Bronchial epithelial cell (primary cell): ENCODE measurements around the gene PREP. TPM values are rescaled to one million over a fixed set of nuclear protein-coding genes. Genes with fewer than 3 reads are reported as not detected.

Source experiments
- DNase-seq: peaks from one replicate; pipeline ENCODE4 v3.0.0-alpha.2; 2010; ENCODE audit warnings: low read depth
- FAIRE-seq: peaks from 2 replicates; lab custom pipeline; 2011; peaks lifted over from hg19 to GRCh38; lab: Jason Lieb, UNC
- H3K27me3 ChIP-seq: 2 replicates; pipeline ENCODE4 v1.5.1; 2011; ENCODE audit warnings: low read length; ENCODE audit not compliant: control insufficient read depth, insufficient read depth
- H3K36me3 ChIP-seq: 2 replicates; pipeline ENCODE4 v1.5.1; 2011; ENCODE audit warnings: low read length; ENCODE audit not compliant: control insufficient read depth, insufficient read depth
- H3K4me3 ChIP-seq: 2 replicates; pipeline ENCODE4 v1.5.1; 2011; ENCODE audit warnings: mild to moderate bottlenecking, low read depth, low read length, control low read depth
- total RNA-seq: library from RNA; depleted of rRNA; stranded (reverse); fragments of >200 nt; gene quantifications from 2 replicates; pipeline ENCODE4 v1.2.1, GENCODE V29; 2014
- TF ChIP-seq, protein P1 (sequence below): IDR thresholded peaks from 2 replicates; pipeline ENCODE4 v1.5.1; 2011; ENCODE audit warnings: mild to moderate bottlenecking, moderate library complexity, low read length, control low read depth, inconsistent platforms; ENCODE audit not compliant: insufficient read depth, severe bottlenecking

The PREP gene
- total RNA-seq, 1 donor from 2014 or later = 30.5 TPM

DNA sequence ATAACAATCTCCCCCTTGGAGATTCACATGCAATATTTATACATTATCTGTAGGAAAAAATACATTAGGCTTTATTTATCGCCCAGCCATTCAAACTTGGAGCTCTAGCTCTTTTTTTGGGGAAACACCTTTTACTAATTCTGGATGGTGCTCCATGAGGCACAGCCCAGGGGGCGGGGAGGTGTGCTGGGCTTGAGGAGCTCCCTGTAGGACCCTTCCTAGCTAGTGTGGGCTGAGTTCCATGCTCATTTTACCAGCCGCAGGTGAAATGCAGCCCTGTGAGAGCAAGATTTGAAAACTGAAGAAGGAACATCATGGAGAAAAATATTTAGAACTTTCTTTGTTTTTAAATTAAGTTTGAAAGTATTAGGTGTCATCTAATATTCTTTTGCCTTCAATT lies 123.4 kb downstream of the PREP start:
- FAIRE-seq (no peak), DNase-seq (no peak)
- no peak overlapping the region for H3K4me3 ChIP-seq
- TF ChIP-seq, protein P1, sequence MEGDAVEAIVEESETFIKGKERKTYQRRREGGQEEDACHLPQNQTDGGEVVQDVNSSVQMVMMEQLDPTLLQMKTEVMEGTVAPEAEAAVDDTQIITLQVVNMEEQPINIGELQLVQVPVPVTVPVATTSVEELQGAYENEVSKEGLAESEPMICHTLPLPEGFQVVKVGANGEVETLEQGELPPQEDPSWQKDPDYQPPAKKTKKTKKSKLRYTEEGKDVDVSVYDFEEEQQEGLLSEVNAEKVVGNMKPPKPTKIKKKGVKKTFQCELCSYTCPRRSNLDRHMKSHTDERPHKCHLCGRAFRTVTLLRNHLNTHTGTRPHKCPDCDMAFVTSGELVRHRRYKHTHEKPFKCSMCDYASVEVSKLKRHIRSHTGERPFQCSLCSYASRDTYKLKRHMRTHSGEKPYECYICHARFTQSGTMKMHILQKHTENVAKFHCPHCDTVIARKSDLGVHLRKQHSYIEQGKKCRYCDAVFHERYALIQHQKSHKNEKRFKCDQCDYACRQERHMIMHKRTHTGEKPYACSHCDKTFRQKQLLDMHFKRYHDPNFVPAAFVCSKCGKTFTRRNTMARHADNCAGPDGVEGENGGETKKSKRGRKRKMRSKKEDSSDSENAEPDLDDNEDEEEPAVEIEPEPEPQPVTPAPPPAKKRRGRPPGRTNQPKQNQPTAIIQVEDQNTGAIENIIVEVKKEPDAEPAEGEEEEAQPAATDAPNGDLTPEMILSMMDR = no peak
- no peaks in the 10 kb centered on the region for H3K27me3 ChIP-seq
- peaks cover 19% of the 10 kb centered on the region for H3K36me3 ChIP-seq

- Histone ChIP-seq H3K27me3 (no peaks in the 10 kb centered on the region), H3K36me3 (peaks cover 16% of the 10 kb centered on the region), H3K4me3 (no peak overlapping the region)
- FAIRE-seq = no peak
- TF ChIP-seq, protein P1 = no peak
- DNase-seq = no peak
Observed at GRCh38 chr6:105278813-105279212, 124.1 kb downstream of the PREP start.

DNA sequence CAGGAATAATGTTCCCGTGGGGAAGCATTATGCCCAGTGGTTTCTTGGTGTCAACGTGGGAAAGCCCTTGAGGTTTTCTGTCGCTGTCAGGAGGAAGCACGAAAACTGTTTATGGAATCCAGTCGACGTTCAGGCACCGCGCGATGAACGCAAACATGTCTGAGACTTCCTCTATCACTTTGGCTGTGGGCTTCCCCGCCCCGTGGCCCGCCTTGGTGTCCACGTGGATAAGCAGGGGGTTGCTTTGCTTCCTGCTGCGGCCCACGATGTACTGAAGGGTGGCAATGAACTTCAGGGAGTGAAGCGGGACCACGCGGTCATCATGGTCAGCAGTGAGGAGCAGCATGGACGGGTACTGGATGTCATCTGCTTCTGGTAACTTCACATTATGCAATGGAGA lies 124.8 kb downstream of the PREP start:
- Histone ChIP-seq H3K27me3 (no peaks in the 10 kb centered on the region), H3K4me3 (no peak overlapping the region), H3K36me3 (peaks cover 16% of the 10 kb centered on the region)
- FAIRE-seq (no peak), DNase-seq (no peak)
- TF ChIP-seq, protein P1 = no peak

GRCh38 chr6:105276374-105276773 lies 126.5 kb downstream of the PREP start:
- Histone ChIP-seq H3K27me3 (no peaks in the 10 kb centered on the region), H3K36me3 (peaks cover 14% of the 10 kb centered on the region), H3K4me3 (no peak overlapping the region)
- TF ChIP-seq, protein P1 = no peak
- DNase-seq (no peak), FAIRE-seq (peak; percentile 40)

DNA sequence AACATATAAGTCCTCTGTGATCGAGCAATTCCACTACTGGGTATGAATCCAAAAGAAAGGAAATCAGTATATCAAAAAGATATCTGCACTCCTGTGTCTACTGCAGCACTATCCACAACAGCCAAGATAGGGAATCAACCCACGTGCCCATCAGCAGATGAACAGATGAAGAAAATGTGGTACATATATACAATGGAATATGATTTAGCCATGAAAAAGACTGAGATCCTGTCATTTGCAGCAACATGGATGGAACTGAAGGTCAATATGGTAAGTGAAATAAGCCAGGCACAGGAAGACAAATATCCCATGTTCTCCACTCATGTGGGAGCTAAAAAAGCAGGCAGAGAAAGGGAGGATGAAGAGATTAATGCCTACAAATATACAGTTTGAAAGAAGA lies 127.3 kb downstream of the PREP start:
- no peaks in the 10 kb centered on the region for H3K27me3 ChIP-seq
- DNase-seq (no peak), FAIRE-seq (no peak)
- H3K4me3 ChIP-seq = no peak overlapping the region
- H3K36me3 ChIP-seq = peaks cover 13% of the 10 kb centered on the region
- TF ChIP-seq, protein P1 = no peak

DNA sequence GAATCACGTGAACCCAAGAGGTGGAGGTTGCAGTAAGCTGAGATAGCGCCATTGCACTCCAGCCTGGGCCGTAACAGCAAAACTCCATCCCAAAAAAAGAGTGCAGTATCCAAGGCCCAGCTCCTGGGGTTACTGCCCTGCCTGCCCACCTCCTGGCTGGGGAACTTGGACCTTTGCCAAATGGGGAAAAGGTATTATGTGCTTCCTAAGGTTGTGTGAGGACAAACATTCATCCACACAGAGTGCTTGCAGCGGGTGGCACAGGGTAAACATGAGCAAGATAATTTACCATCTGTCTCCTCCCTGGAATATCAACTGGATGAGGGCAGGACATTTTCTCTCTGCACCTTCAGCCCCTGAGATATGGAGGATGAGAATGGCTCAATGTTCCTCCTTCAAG lies 128.2 kb downstream of the PREP start:
- Histone ChIP-seq H3K36me3 (peaks cover 13% of the 10 kb centered on the region), H3K27me3 (no peaks in the 10 kb centered on the region), H3K4me3 (no peak overlapping the region)
- DNase-seq (no peak), FAIRE-seq (peak; percentile 64)
- TF ChIP-seq, protein P1 = no peak
